Raji (cell line): ENCODE data around the gene IMMP2L.

Experiments used
- POLR2A ChIP-seq: IDR thresholded peaks from 2 replicates; pipeline ENCODE4 v1.6.1; 2011; ENCODE audit warnings: low read depth, low read length, control low read depth; ENCODE audit not compliant: insufficient read depth

Gene IMMP2L

GRCh38 chr7:111561904-111562732, at the start of gene IMMP2L:
Gene IMMP2L, minus strand, starts transcription at chr7:111562492.
- peak; percentile 69 for TF ChIP-seq POLR2A

GRCh38 chr7:111607621-111608020, 45.3 kb upstream of the IMMP2L start:
- no peak for TF ChIP-seq POLR2A

GRCh38 chr7:111605246-111605645, 43.0 kb upstream of the IMMP2L start:
- no peak for TF ChIP-seq POLR2A

GRCh38 chr7:111600091-111600490, 37.8 kb upstream of the IMMP2L start:
- no peak for TF ChIP-seq POLR2A

- no peak for TF ChIP-seq POLR2A
Measured at GRCh38 chr7:111595780-111596179, 33.5 kb upstream of the IMMP2L start.

DNA sequence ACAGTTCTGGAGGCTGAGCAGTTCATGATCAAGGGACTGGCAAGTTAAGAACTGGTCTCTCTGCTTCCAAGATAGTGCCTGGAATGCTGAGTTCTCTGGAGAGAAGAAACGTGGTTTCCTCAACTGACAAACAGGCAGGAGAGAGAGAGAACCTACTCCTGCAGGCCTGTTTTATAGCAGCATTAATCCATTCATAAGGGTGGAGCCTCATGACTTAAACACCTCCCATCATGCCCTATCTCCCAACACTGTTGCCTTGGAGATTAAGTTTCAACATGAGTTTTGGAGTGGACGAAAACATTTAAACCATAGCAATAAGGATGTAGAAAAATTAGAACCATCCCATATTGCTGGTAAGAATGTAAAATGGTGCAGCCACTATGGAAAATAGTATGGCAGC, 32.3 kb upstream of the IMMP2L start:
- no peak for TF ChIP-seq POLR2A

DNA sequence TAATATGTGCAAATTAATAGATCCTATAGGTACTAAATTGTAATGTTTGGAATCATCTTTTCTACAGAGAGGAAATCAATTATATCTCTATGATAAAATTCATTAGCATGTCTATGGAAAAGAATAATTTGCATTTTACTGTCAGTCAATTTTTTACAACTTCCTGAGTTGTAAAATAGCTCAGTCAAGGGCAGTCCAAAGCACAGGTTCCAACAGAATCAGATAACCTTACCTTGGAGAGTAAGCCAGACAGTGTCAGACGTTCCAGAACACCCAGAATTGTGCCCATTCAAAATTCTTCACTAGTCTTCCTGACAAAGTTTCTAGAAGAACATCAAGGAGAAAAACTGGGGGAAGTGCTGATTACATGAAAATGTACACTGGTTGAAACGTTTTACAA, 31.1 kb upstream of the IMMP2L start:
- no peak for TF ChIP-seq POLR2A

DNA sequence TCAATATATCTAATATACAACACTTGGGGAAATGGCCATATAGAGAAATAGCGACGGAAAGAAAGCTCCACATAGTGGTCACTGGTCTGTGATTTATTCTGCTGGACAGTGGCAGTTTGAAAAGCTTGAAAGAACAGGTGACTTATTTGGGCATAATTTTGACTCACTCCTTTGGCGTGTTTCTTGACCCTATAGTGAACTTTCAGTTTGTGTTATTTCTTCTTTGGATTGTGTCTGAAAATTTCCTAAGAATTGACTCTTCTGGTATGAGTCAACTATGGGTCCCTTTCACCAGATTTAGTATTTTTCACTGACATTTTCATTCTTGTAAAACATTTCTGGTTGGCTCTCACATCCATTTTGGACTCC, 25.8 kb upstream of the IMMP2L start:
- TF ChIP-seq POLR2A: no peak

DNA sequence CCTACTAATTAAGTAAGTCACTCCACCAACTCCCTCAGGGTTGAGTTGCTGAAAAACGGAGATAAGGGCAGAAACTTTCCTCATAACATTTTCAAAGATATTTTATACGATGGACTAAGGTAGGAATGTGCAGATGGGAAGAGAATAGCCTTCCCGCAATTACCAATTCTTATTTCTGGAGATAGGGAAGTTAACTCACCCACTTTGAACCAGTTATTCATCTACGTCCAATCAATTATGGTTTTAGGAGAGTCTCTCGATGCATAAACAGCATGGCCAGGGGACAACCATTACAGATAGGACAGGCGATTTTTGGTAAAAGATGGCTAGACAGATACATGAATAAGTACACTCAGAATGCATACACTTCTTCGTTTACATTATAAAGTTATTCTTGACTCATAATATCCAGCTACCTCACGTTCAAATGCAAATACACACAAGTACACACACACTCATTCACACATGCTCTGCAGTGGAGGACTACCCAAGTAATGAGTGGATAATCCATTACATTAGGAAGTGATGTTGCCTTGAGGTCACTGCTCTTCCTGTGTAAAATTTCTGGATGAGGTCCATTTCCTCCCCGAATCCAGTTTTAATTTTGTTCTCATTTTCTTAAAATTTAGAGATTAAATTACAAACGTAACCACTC, 25.2 kb upstream of the IMMP2L start:
- no peak for TF ChIP-seq POLR2A

DNA sequence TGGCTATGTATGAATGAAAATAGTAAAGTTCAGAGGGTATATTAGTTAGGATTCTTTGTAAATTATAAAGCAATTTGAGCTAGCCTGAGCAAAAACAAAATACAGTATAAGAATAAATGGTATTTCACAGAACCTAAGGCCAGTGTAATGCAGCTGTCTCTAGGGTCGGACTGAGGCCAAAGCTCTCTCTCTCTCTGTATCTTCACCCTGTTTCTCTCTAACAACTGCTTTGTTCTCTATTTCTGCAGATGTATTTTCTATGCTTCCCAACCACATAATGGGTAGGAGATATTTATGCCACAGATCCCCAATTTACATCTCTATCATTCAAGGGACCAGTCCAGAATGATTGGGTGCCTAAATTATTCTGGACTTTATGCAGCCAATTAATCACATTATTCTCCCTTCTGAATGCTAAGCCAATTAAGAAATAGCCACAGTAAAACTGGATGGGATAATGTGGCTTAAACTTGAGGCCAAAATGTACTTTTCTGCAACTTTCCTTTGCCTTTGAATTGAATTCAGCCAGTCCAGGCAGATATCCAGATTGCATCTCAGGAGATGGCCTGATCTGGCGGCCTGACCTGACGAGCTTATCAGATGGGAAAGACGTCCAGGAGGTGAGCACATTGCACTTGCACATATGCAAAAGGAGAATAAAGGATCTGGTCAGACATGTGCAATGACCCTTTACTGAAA, 24.6 kb upstream of the IMMP2L start:
- TF ChIP-seq POLR2A: no peak

- TF ChIP-seq POLR2A: no peak
Measured at GRCh38 chr7:111578754-111579153, 16.5 kb upstream of the IMMP2L start.

DNA sequence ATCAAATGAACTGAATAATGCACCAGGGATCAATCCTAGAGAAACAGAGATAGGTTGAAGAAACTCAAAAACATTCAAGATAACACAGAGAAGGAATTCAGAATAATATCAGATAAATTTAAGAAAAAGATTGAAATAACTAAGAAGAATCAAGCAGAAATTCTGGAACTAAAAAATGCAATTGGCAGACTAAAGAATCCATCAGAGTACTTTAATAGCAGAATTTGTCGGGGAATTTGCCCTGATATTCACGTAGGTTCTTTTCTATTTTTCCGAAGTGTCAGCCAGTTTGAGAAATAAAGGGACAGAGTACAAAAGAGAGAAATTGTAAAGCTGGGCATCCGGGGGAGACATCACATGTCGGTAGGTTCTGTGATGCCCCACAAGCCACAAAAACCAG, 9.4 kb upstream of the IMMP2L start:
- TF ChIP-seq POLR2A: no peak

DNA sequence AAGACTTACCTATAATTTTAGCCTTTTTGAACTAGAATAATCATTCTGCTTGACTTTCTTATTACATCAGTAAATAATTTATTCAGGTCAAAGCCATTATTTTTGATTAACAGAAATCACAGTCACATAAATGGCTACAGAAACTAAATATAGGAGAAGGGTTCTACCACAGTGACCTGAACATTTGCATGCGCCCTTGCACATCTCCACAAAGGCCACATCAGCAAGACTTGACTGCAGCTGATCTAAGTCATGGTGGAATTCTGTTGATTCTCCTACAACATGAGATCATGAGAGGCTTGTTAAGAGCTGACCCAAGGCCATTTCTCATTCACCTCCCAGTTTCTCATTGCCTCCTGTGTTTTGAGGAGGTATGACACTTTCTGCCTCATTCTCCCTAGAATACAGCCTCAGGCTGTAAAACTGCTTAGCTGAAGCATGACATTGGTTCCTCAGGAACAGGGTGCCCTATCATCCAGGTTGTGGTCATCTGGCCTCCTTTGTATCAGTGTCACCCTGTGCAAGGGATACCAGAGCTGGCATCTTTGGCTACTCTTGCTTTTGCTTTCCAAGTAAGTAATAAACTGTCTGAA, 6.7 kb upstream of the IMMP2L start:
- no peak for TF ChIP-seq POLR2A

DNA sequence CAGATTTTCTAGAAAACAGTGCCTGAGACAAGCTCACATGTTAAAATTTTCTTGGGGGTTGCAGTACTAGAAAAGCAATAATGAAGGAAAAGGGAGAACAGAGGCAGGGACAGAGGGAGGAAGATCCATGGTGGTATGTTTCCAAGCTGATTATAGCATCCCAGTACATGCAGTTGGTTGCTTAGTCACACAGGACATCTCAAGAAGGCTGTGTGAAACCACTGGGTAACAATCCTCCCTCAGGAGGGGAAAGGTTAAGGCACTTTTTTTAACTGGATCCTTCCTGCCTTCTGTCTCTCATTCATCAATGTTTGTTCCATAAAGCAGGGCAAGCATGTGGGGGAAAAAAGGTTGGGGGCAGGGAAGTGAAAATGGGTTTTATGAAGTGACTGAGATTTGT, 6.1 kb upstream of the IMMP2L start:
- no peak for TF ChIP-seq POLR2A

- no peak for TF ChIP-seq POLR2A
Measured at GRCh38 chr7:111564078-111564477, 1.8 kb upstream of the IMMP2L start.

DNA sequence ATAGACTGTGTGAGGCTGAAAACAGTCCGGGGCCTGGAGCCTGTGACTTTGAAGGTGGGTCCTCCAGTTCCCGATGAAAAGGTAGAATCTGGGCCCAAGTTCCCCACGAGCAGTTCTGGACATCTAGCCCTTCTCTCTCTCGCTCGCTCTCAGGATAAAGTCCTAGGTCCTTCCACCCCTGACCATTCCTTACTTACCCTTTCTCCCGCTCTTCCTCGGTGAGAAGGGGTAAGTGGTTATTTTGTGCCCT, 713 bp downstream of the IMMP2L start:
- no peak for TF ChIP-seq POLR2A
